Motor neuron (in vitro differentiated cells): Measurements from ENCODE around the gene TFPI. TPM values are rescaled to one million over a fixed set of nuclear protein-coding genes. Genes with fewer than 3 reads are reported as not detected.
"Not testable (repeated sequence)": the region's sequence is repeated elsewhere in the genome, so short reads cannot be mapped to it uniquely, and the experiment has no call there.

ENCODE experiments used
- ATAC-seq, 8 experiments: fragments of 200-7000 bp; cut with Tn5 transposase; replicated peaks in 6 of 8; 2 replicates each; pipeline ENCODE4 v1.8.0; 2021; ENCODE audit warnings: mild to moderate bottlenecking in 8 of 8, moderate library complexity in 8 of 8
- H3K27ac ChIP-seq, 2 donors: fragments of 250-450 bp; sonication (Bioruptor Pico); 2 replicates each; pipeline ENCODE4 v1.9.0; 2021; ENCODE audit warnings: antibody characterized with exemption in 2 of 2, mild to moderate bottlenecking in 2 of 2, moderate library complexity in 1 of 2
- H3K4me1 ChIP-seq, 2 donors: fragments of 250-450 bp; sonication (Bioruptor Pico); replicated peaks in 1 of 2; 2 replicates each; pipeline ENCODE4 v1.6.1; 2021; ENCODE audit warnings: antibody characterized with exemption in 2 of 2, mild to moderate bottlenecking in 2 of 2, moderate library complexity in 1 of 2
- H3K4me3 ChIP-seq, 5 donors: fragments of 250-450 bp; sonication (Bioruptor Pico); 2 replicates each; pipeline ENCODE4 v1.9.0; 2021; ENCODE audit warnings: antibody characterized with exemption in 5 of 5, mild to moderate bottlenecking in 5 of 5, moderate library complexity in 4 of 5
- WGBS, 10 experiments: fragments of 450-650 bp; shearing (Covaris generic); methylation state at CpG; one replicate each; pipeline ENCODE4 v1.0.0; 2022; 5-methylcytosine and 5-hydroxymethylcytosine counted together
- in situ Hi-C, 9 experiments: fragments of 400-800 bp; cut with MboI; loops; one replicate each; pipeline ENCODE4 v1.15.0; 2021; ENCODE audit warnings: low sequenced_read_pairs in 9 of 9, low pct_unique_long_range_greater_than_20kb in 2 of 9; ENCODE audit not compliant: unreplicated experiment in 9 of 9
- total RNA-seq, 8 experiments: library from RNA; unstranded; fragments of 300-600 nt; gene quantifications; 2 replicates each; pipeline versions ENCODE4 v1.2.3 to v1.2.4, GENCODE V29; 2022

TFPI gene
- total RNA-seq, 8 experiments from 2014 or later, result 0.18 to 79.3 (median 5.1) TPM

DNA sequence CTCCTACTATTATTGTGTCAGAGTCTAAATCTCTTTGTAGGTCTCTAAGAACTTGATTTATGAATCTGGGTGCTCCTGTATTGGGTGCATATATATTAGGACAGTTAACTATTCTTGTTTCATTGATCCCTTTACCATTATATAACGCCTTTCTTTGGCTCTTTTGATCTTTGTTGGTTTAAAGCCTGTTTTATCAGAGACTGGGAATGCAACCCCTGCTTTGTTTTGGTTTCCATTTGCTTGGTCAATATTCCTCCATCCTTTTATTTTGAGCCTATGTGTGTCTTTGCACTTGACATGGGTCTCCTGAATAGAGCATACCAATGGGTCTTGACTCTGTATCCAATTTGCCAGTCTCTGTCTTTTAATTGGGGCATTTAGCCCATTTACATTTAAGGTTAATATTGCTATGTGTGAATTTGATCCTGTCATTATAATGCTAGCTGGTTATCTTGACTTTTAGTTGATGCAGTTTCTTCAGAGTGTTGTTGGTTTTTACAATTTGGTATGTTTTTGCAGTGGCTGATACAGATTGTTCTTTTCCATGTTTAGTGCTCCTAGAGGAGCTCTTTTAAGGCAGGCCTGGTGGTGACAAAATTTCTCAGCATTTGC lies 36.4 kb downstream of the TFPI start:
- in situ Hi-C loops, result loop anchor here in 2 of 9 experiments (25.0 kb wide), 1 partner anchor 994 kb away; no protein-coding TSS in a partner anchor
- not testable (repeated sequence) for H3K4me3 ChIP-seq, H3K4me1 ChIP-seq, ATAC-seq, H3K27ac ChIP-seq
- 50 to 100% (median 100%) methylated on average over 1 of the region's 1 CpG; no CpG with 5 or more reads in 1 of the 10 experiments for WGBS, 10 experiments

DNA sequence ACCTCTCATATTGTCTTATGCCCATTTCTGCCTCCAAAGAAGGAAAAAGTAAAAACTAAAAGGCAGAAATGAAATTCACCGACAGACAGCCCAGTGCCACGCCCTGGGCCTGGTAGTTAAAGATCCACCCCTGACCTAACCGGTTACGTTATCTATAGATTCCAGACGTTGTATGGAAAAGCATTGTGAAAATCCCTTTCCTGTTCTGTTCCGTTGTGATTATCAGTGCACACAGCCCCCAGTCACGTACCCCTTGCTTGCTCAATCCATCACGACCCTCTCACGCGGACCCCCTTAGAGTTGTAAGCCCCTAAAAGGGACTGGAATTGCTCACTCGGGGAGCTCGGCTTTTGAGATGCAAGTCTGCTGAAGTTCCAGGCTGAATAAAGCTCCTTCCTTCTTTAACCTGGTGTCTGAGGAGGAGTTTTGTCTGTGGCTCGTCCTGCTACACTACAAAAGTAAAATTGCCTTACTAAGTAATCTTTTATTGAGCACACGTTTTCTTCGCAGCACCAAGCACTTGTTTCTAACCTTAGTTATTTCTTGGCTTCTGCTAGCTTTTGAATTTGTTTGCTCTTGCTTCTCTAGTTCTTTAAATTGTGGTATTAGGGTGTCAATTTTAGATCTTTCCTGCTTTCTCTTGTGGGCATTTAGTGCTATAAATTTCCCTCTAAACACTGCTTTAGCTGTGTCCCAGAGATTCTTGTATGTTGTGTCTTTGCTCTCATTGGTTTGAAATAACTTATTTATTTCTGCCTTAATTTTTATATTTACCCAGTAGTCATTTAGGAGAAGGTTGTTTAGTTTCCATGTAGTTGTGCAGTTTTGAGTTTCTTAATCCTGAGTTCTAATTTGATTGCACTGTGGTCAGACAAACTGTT lies 37.4 kb downstream of the TFPI start:
- 70 to 100% (median 87%) methylated on average over 2 to 14 of the region's 15 CpGs for WGBS, 10 experiments
- not testable (repeated sequence) for H3K4me1 ChIP-seq, H3K27ac ChIP-seq, ATAC-seq, H3K4me3 ChIP-seq
- in situ Hi-C loops, result loop anchor here in 2 of 9 experiments (25.0 kb wide), 1 partner anchor 995 kb away; no protein-coding TSS in a partner anchor

DNA sequence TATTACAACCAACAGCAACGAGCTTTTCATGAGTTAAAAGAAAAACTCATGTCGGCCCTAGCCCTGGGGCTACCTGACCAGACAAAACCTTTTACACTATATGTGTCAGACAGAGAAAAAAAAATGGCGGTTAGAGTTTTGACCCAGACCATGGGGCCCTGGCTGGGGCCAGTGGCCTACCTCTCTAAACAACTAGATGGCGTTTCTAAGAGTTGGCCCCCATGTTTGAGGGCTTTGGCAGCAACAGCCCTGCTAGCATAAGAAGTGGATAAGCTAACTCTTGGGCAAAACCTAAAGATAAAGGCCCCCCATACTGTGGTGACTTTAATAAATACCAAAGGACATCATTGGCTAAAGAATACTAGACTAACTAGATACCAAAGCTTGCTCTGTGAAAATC lies 39.3 kb downstream of the TFPI start:
- H3K4me1 ChIP-seq, result peaks cover 3 to 13% of the 10 kb centered on the region in 2 donors
- no peak for ATAC-seq
- WGBS, 10 experiments, result 100% methylated on average over 1 of the region's 4 CpGs; no CpG with 5 or more reads in 7 of the 10 experiments
- H3K27ac ChIP-seq, result no peak overlapping the region
- in situ Hi-C loops, result loop anchor here in 2 of 9 experiments (25.0 kb wide), 1 partner anchor 997 kb away; no protein-coding TSS in a partner anchor
- no peak overlapping the region for H3K4me3 ChIP-seq

DNA sequence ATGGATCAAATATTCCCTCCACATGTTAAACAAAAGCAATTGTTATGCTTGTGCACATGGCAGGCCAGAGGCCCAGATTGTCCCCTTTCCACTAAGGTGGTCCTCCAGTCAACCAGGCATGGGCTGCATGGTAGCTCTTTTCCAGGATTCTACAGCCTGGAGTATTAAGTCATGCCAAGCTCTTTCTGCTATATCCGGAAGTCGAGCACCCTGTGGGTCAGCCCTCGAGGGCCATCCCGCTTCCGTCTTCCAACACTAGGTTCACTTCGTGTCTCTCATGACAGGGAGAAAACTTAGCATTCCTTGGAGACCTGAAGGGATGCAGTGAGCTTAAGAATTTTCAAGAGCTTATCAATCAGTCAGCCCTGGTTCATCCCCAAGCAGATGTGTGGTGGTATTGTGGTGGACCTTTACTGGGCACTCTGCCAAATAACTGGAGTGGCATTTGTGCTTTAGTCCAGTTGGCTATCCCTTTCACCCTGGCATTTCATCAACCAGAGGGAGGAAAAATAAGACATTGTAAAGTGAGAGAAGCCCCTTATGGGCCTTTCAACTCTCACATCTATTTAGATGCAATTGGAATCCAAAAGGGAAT lies 39.9 kb downstream of the TFPI start:
- 71 to 100% (median 80%) methylated on average over 1 to 4 of the region's 6 CpGs; no CpG with 5 or more reads in 5 of the 10 experiments for WGBS, 10 experiments
- H3K4me1 ChIP-seq, result peaks cover 3 to 13% of the 10 kb centered on the region in 2 donors
- H3K4me3 ChIP-seq, H3K27ac ChIP-seq, ATAC-seq: not testable (repeated sequence)
- in situ Hi-C loops, result loop anchor here in 2 of 9 experiments (25.0 kb wide), 1 partner anchor 998 kb away; no protein-coding TSS in a partner anchor

DNA sequence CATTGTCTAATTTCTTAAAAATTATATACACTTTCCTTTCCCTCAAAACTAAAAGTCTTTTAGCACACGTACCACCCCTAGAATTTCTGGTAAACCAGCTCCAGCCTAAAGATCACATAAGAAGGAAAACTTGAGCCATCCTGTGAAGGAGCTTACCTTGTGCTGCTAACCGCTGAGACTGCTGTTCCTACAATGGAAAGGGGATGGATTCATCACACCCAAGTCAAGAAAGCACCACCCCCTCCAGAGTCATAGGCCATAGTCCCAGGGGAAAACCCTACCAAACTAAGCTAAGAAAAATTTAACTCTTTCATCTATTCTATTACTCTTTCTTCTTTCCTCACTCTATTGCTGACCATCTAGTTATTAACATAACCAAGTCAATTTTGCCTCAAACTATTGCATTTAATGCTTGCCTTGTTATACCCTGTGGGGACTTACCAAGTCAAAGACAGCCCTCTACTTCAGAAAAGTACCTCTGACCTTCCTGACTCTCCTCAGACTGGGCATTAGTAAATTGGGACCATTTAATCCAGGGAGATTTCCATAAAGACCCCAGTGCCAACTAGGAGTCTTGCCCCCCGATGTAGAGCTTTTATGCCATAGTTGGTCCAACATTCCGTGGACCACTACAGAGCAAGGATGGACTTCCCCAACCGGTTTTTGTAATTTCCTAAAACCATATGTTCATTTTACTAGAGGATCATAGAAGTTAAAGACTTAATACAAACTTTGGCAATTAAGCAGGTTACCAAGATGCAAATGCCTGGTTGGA lies 40.6 kb downstream of the TFPI start:
- in situ Hi-C loops, result loop anchor here in 2 of 9 experiments (25.0 kb wide), 1 partner anchor 999 kb away; no protein-coding TSS in a partner anchor

DNA sequence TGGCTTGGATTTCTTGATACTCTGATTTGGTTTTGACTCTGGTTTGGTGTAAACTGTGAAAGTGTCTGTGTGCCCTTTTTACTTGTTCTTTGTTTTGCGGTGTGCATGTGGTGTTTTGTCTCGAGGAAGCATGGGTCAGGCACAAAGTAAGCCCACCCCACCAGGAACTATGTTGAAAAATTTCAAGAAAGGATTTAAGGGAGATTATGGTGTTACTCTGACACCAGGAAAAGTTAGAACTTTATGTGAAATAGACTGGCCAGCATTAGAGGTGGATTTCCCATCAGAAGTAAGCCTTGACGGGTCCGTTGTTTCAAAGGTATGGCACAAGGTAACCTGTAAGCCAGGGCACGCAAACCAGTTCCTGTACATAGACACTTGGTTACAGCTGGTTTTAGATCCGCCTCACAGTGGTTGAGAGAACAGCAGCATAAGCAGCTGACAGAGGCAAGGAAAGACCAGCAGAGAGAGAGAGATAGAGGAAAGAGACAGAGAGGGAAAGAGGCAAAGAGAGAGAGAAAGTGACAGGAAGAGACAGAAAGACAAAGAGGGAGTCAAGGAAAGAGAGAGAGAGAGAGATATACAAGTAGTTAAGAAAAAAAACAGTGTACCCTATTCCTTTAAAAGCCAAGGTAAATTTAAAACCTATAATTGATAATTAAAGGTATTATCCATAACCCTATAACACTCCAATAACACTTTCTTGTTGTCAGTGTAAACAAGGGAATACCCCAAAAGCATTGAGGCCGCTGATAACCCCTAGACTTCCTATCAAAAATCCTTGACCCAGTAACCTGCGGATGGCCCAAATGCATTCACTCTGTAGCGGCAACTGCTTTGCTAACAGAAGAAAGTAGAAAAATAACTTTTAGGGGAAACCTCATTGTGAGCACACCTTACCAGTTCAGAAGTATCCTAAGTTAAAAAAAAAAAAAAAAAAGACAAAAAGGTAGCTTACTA lies 42.6 kb downstream of the TFPI start:
- 68 to 99% (median 83%) methylated on average over 3 to 8 of the region's 9 CpGs for WGBS, 10 experiments
- no peak for ATAC-seq
- no peak overlapping the region for H3K27ac ChIP-seq

More for the DNA sequence above, 40.6 kb downstream of the TFPI start:
- not testable (repeated sequence) for H3K4me3 ChIP-seq, H3K27ac ChIP-seq, ATAC-seq
- 67 to 100% (median 92%) methylated on average over 1 to 4 of the region's 5 CpGs; no CpG with 5 or more reads in 2 of the 10 experiments for WGBS, 10 experiments
- peaks cover 3 to 13% of the 10 kb centered on the region in 2 donors for H3K4me1 ChIP-seq

DNA sequence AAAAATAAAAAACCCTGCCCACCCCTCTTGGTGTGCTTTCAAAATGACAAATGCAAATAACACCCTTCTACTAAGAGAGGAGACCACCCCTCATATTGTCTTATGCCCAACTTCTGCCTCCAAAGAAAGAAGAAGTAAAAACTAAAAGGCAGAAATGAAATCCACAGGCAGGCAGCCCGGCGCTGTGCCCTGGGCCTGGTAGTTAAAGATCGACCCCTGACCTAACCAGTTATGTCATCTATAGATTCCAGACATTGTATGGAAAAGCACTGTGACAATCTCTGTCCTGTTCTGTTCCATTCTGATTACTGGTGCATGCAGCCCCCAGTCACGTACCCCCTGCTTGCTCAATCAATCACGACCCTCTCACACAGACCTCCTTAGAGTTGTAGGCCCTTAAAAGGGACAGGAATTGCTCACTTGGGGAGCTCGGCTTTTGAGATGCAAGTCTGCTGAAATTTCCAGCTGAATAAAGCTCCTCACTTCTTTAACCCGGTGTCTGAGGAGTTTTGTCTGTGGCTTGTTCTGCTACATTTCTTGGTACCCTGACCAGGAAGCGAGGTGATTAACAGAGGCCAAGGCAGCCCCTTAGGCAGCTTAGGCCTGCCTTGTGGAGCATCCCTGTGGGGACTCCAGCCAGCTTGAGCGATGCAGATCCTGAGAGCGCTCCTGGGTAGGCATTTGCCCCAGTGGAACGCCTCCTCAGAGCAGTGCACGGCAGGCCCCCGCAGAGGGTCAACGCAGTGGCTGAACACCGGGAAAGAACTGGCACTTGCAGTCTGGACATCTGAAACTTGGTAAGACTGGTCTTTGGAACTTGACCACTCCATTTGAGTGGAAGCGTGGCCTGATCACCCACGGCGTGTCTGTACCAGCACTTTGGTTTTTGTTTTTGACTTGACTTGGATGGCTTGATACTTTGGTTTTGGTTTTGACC lies 43.5 kb downstream of the TFPI start:
- Histone ChIP-seq H3K4me1 (peaks cover 3 to 13% of the 10 kb centered on the region in 2 donors), H3K27ac (peak overlapping the region in 1 of 2 donors; percentile 53)
- in situ Hi-C loops, result loop anchor here in 2 of 9 experiments (25.0 kb wide), 1 partner anchor 1002 kb away; no protein-coding TSS in a partner anchor
- ATAC-seq, result peak in 3 of 8 experiments; percentile 26 to 39 (median 36)
- not testable (repeated sequence) for H3K4me3 ChIP-seq
- WGBS, 10 experiments, result 3 to 100% (median 62%) methylated on average over 2 to 13 of the region's 18 CpGs

More for the DNA sequence above, 42.6 kb downstream of the TFPI start:
- in situ Hi-C loops, result loop anchor here in 2 of 9 experiments (25.0 kb wide), 1 partner anchor 1001 kb away; no protein-coding TSS in a partner anchor
- Histone ChIP-seq H3K4me1 (peaks cover 3 to 13% of the 10 kb centered on the region in 2 donors), H3K4me3 (no peak overlapping the region)

DNA sequence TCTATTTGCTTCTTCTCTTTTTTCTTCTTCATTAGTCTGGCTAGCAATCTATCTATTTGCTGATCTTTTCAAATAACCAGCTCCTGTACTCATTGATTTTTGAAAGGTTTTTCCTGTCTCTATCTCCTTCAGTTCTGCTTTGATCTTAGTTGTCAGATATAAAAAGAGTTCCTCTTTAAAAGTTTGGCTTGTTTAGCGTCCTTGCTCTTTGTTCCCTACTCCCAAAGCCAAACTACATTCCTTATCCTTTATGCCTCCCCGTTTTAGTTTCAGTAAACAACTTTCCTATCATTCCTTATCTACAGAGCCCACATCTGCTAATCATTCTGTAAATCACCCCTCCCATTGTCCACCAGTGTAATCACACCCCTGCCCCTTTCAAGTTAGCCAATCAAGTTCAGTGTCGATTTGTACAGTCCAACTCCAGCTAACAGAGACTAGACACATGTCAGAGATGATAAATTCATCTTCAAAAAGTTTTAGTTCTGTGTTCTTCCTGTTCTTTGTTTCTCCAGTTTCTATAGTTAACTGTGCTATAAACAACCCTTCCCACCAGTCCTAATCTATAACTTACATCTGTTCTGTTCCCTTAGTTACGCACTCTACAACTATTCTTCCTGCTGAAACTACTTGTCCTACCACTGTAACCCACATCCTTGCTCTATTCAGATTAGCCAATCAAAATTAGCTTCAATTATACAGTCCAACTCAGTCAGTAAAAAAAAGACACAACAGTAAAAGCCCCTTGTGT lies 44.4 kb downstream of the TFPI start:
- peak in 1 of 8 experiments; percentile 23 for ATAC-seq
- Histone ChIP-seq H3K4me1 (peaks cover 3 to 13% of the 10 kb centered on the region in 2 donors), H3K4me3 (no peak overlapping the region), H3K27ac (no peak overlapping the region)
- WGBS, 10 experiments, result 39 to 83% (median 48%) methylated on average over 1 to 4 of the region's 4 CpGs; no CpG with 5 or more reads in 1 of the 10 experiments
- in situ Hi-C loops, result loop anchor here in 4 of 9 experiments (10.0 to 25.0 kb wide), 2 partner anchors 65 to 1002 kb away; no protein-coding TSS in a partner anchor

DNA sequence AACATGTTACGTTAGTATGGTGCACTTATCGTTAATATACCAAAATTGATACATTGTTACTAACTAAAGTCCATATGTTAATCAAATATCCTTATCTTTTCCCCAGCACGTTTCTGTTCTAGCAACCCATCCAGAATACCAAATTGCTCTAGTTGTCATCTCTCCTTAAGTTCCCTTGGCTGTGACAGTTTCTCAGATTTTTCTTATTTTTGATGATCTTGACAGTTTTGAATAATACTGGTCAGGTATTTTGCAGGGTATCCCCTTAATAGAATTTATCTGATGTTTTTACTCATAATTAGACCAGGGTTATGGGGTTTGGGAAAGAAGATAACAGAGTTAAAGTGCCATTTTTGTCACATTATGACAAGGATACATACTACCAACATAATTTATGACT lies 47.8 kb downstream of the TFPI start:
- 82 to 100% (median 96%) methylated on average over 1 to 3 of the region's 3 CpGs; no CpG with 5 or more reads in 1 of the 10 experiments for WGBS, 10 experiments
- H3K4me3 ChIP-seq, result no peak overlapping the region
- H3K27ac ChIP-seq, result no peak overlapping the region
- peaks cover 3 to 13% of the 10 kb centered on the region in 2 donors for H3K4me1 ChIP-seq
- in situ Hi-C loops, result loop anchor here in 4 of 9 experiments (10.0 to 25.0 kb wide), 2 partner anchors 68 to 1006 kb away; no protein-coding TSS in a partner anchor
- no peak for ATAC-seq
